ENCODE data around the gene PLXDC2. TPM values are rescaled to one million over a fixed set of nuclear protein-coding genes. Genes with fewer than 3 reads are reported as not detected.

The PLXDC2 gene
- total and polyA plus RNA-seq, 3 experiments from 2014 or later, result 0.15 to 1.5 (median 0.38) TPM

DNA sequence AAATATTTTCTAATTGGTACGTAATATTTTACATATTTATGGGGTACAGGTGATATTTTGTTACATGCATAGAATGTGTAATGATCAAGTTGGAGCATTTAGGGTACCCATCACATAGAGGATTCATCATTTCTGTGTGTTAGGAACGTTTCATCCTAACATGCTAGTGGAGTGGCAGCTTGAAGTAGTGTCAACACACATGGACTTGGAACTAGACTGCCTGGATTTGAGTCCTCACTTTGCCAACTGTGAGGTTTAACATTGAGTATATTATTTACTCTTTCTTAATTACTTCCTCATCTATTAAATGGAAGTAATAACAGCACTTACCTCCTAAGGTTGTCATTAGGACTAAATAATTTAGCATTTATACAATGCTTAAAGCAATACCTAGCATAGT is 241.9 kb downstream of the PLXDC2 start:
- no peak for DNase-seq
- Histone ChIP-seq H3K4me1 (ENCODE audit: insufficient read depth, low read length) (no peaks in the 10 kb centered on the region), H3K9me3 (ENCODE audit: low read length) (no peaks in the 10 kb centered on the region), H3K27me3 (ENCODE audit: insufficient read depth, low read length, poor library complexity, severe bottlenecking) (no peaks in the 10 kb centered on the region), H3K27ac (ENCODE audit: low read depth, low read length) (no peak overlapping the region), H3K4me3 (ENCODE audit: low read length) (no peak overlapping the region), H3K36me3 (ENCODE audit: insufficient read depth, low read length) (no peaks in the 10 kb centered on the region)
- no peaks in the 10 kb centered on the region for H3K27me3 Mint-ChIP-seq
- peaks cover 0 to 1% (median 0%) of the 10 kb centered on the region in 3 donors for H3K36me3 Mint-ChIP-seq
- CTCF ChIA-PET, result no interaction called here
- H3K4me1 Mint-ChIP-seq, result no peaks in the 10 kb centered on the region
- POLR2A ChIA-PET, result no interaction called here
- no peak overlapping the region for H3K4me3 Mint-ChIP-seq
- peaks cover 0 to 29% (median 5%) of the 10 kb centered on the region in 5 donors for H3K9me3 Mint-ChIP-seq
- no peak overlapping the region for H3K27ac Mint-ChIP-seq

DNA sequence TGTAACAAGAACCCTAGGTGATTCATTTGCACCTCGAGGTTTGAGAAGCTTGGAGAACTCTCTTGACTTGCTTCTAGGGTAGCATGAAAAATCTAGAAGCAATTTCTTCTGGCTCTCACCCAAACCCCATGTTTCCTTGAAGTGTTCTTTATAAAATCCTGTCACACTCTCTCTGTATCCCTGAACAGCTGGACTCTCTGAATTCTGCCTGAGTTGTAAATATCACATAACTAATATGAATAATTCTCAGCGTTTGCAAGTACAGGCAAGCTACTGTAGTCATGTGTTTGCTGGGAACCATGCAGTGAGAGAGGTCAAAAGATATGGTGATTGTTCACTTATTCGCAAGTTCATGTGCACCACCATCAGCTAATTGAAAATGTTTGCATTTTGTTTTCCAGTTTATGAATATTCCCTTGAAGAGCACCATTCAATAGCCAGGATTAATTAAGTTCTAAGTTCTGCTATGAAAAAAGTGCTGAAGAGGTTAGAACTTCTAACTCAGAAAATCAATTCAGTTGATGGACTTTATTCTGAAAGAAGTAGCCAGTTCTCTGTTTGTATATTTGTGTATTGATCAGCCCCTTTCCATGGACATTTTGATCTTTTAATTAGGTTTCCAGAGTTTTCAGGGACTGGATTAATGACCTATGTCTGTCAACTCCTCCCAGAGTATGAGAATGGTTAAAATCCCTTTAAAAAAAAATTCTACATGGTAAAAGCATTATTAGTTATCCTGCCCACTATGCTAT is 243.0 kb downstream of the PLXDC2 start:
- POLR2A ChIA-PET, result no interaction called here
- H3K27me3 Mint-ChIP-seq, result no peaks in the 10 kb centered on the region
- CTCF ChIA-PET, result no interaction called here

DNA sequence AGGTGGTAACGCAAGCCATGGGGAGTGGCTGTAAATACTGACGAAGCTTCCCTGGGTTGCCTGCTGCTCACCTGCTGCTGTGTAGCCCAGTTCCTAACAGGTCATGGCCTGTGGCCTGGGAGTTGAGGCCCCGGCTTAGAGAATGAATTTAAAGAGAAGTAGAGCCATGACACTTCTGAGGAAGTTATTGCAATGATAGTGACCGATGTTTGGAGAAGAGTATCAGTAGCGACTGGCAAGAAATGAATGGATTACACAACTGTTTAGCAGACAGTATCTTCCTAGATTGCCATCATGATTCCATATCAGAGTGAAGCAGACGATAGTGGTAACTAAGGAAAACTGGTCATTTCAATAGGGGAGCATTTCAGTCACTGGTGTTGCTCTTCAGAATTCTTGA is 249.6 kb downstream of the PLXDC2 start:
- H3K36me3 Mint-ChIP-seq, result no peaks in the 10 kb centered on the region
- CTCF ChIA-PET, result no interaction called here
- no peak overlapping the region for H3K27ac ChIP-seq (ENCODE audit: low read depth, low read length)
- peaks cover 0 to 36% (median 8%) of the 10 kb centered on the region in 5 donors for H3K9me3 Mint-ChIP-seq
- no peaks in the 10 kb centered on the region for H3K27me3 Mint-ChIP-seq
- H3K27me3 ChIP-seq (ENCODE audit: insufficient read depth, low read length, poor library complexity, severe bottlenecking), result no peaks in the 10 kb centered on the region
- H3K4me3 ChIP-seq (ENCODE audit: low read length), result no peak overlapping the region
- DNase-seq, result no peak
- H3K36me3 ChIP-seq (ENCODE audit: insufficient read depth, low read length), result no peaks in the 10 kb centered on the region
- POLR2A ChIA-PET, result no interaction called here
- no peak overlapping the region for H3K27ac Mint-ChIP-seq
- no peaks in the 10 kb centered on the region for H3K4me1 Mint-ChIP-seq
- H3K4me1 ChIP-seq (ENCODE audit: insufficient read depth, low read length), result no peaks in the 10 kb centered on the region
- H3K9me3 ChIP-seq (ENCODE audit: low read length), result no peaks in the 10 kb centered on the region
- no peak overlapping the region for H3K4me3 Mint-ChIP-seq

More for the DNA sequence above, 243.0 kb downstream of the PLXDC2 start:
- no peak overlapping the region for H3K4me3 Mint-ChIP-seq
- H3K27ac Mint-ChIP-seq, result no peak overlapping the region
- no peaks in the 10 kb centered on the region for H3K27me3 ChIP-seq (ENCODE audit: insufficient read depth, low read length, poor library complexity, severe bottlenecking)
- H3K4me1 ChIP-seq (ENCODE audit: insufficient read depth, low read length), result no peaks in the 10 kb centered on the region
- no peak overlapping the region for H3K27ac ChIP-seq (ENCODE audit: low read depth, low read length)
- H3K36me3 ChIP-seq (ENCODE audit: insufficient read depth, low read length), result no peaks in the 10 kb centered on the region
- no peak overlapping the region for H3K4me3 ChIP-seq (ENCODE audit: low read length)
- no peaks in the 10 kb centered on the region for H3K9me3 ChIP-seq (ENCODE audit: low read length)
- no peak for DNase-seq
- no peaks in the 10 kb centered on the region for H3K4me1 Mint-ChIP-seq
- H3K9me3 Mint-ChIP-seq, result peaks cover 0 to 32% (median under 1%) of the 10 kb centered on the region in 5 donors
- H3K36me3 Mint-ChIP-seq, result peaks cover 0 to under 1% (median 0%) of the 10 kb centered on the region in 3 donors

DNA sequence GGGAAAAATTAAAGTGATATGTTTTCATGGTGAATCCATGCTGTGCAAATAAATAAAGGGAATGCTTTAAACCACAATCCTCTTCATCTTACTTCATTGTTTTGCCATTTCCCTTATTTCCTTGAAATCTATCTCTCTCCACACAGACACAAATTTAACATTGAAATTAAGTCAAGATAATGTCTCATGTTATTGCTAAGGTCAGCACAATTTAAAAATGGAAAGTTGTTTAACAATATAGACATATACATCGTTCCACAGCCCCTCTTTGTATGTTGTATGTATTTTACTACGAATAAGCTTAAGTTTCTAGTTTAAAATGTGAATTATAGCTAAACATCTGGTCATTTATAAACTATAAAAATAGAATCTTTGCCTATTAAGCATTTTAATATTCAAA is 256.9 kb downstream of the PLXDC2 start:
- POLR2A ChIA-PET, result no interaction called here
- CTCF ChIA-PET, result no interaction called here
- Mint-ChIP-seq H3K4me1 (no peaks in the 10 kb centered on the region), H3K27ac (no peak overlapping the region), H3K9me3 (peaks cover 0 to 23% (median 11%) of the 10 kb centered on the region in 5 donors), H3K4me3 (no peak overlapping the region), H3K27me3 (peaks cover 0 to 1% of the 10 kb centered on the region in 2 donors), H3K36me3 (no peaks in the 10 kb centered on the region)
- DNase-seq, result no peak
- H3K4me1 ChIP-seq (ENCODE audit: insufficient read depth, low read length), result no peaks in the 10 kb centered on the region
- H3K36me3 ChIP-seq (ENCODE audit: insufficient read depth, low read length), result no peaks in the 10 kb centered on the region
- H3K9me3 ChIP-seq (ENCODE audit: low read length), result no peaks in the 10 kb centered on the region
- no peak overlapping the region for H3K4me3 ChIP-seq (ENCODE audit: low read length)
- H3K27ac ChIP-seq (ENCODE audit: low read depth, low read length), result no peak overlapping the region
- H3K27me3 ChIP-seq (ENCODE audit: insufficient read depth, low read length, poor library complexity, severe bottlenecking), result no peaks in the 10 kb centered on the region

DNA sequence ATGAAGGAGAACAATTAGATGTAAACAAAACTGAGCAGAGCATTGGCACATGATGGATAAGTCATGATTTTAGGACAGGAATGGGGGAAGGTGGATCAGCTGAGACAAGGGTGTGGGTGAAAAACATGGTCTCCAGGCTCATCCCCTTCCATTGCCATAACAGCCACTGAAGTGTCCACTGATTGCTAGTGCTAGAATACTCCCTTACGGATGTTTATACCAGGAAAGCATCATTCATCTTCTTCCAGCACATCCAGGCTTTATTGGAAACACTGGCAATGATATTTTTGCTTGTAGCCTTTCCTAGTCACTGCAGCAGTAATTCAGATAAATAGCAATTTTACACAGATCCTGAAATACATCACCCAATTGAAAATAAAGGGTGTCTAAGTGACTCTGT is 259.5 kb downstream of the PLXDC2 start:
- no peak for DNase-seq
- H3K4me3 Mint-ChIP-seq, result no peak overlapping the region
- H3K27me3 ChIP-seq (ENCODE audit: insufficient read depth, low read length, poor library complexity, severe bottlenecking), result no peaks in the 10 kb centered on the region
- no peak overlapping the region for H3K27ac Mint-ChIP-seq
- no peaks in the 10 kb centered on the region for H3K36me3 ChIP-seq (ENCODE audit: insufficient read depth, low read length)
- peaks cover 0 to 1% of the 10 kb centered on the region in 2 donors for H3K27me3 Mint-ChIP-seq
- ChIA-PET POLR2A (no interaction called here), CTCF (no interaction called here)
- H3K4me3 ChIP-seq (ENCODE audit: low read length), result no peak overlapping the region
- no peaks in the 10 kb centered on the region for H3K36me3 Mint-ChIP-seq
- H3K4me1 Mint-ChIP-seq, result no peaks in the 10 kb centered on the region
- peaks cover 4 to 22% (median 12%) of the 10 kb centered on the region in 5 donors for H3K9me3 Mint-ChIP-seq
- no peak overlapping the region for H3K27ac ChIP-seq (ENCODE audit: low read depth, low read length)
- no peaks in the 10 kb centered on the region for H3K9me3 ChIP-seq (ENCODE audit: low read length)
- no peaks in the 10 kb centered on the region for H3K4me1 ChIP-seq (ENCODE audit: insufficient read depth, low read length)

DNA sequence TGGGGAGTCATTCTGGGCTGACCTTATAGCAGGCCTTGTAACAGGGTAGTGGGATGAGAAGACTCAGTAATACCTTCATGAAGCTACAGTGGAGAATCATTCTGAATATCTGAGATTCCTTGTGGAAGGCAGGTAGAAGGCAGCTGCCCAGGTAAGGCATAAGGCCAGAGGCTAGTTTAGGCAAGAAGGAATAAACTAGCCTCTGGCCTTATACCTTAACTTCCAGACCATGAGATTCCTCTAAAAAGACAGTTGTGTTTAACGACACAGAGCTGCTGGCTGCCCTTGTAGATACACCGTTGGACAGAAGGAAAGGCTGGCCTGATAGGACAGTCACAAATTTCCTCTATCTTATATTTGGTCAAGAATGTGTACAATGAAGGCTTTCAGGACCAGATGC is 268.2 kb downstream of the PLXDC2 start:
- Mint-ChIP-seq H3K27me3 (no peaks in the 10 kb centered on the region), H3K9me3 (peaks cover 2 to 16% (median 8%) of the 10 kb centered on the region in 5 donors), H3K36me3 (no peaks in the 10 kb centered on the region), H3K4me1 (no peaks in the 10 kb centered on the region), H3K4me3 (no peak overlapping the region), H3K27ac (no peak overlapping the region)
- ChIA-PET POLR2A (no interaction called here), CTCF (no interaction called here)
- Histone ChIP-seq H3K36me3 (ENCODE audit: insufficient read depth, low read length) (no peaks in the 10 kb centered on the region), H3K27ac (ENCODE audit: low read depth, low read length) (no peak overlapping the region), H3K4me3 (ENCODE audit: low read length) (no peak overlapping the region), H3K4me1 (ENCODE audit: insufficient read depth, low read length) (no peaks in the 10 kb centered on the region), H3K27me3 (ENCODE audit: insufficient read depth, low read length, poor library complexity, severe bottlenecking) (no peaks in the 10 kb centered on the region), H3K9me3 (ENCODE audit: low read length) (no peaks in the 10 kb centered on the region)
- DNase-seq, result no peak

DNA sequence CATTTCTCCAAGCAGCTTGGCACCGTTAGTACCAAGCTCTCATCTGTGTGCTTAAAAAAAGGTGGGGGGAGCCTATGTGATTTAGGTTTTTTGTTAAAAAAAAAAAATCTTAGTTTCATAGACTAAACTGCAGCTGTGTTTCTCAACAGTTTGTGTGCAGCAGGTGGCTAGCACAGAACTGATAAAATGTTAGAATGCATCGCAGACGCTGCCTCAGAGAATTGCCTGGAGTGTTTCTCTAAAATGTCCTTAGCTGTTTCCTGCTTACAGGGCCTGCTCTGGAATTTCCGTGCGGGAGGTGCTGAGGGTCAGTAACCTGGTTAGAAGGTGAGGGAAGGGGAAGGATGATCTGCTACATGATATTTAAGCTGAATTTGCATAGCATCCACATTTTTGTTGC is 268.9 kb downstream of the PLXDC2 start:
- H3K4me1 ChIP-seq (ENCODE audit: insufficient read depth, low read length), result no peaks in the 10 kb centered on the region
- no peak for DNase-seq
- no peaks in the 10 kb centered on the region for H3K9me3 ChIP-seq (ENCODE audit: low read length)
- Mint-ChIP-seq H3K27me3 (no peaks in the 10 kb centered on the region), H3K9me3 (peaks cover 0 to 23% (median 4%) of the 10 kb centered on the region in 5 donors), H3K4me1 (no peaks in the 10 kb centered on the region), H3K4me3 (no peak overlapping the region), H3K27ac (no peak overlapping the region), H3K36me3 (no peaks in the 10 kb centered on the region)
- ChIA-PET CTCF (no interaction called here), POLR2A (no interaction called here)
- H3K36me3 ChIP-seq (ENCODE audit: insufficient read depth, low read length), result no peaks in the 10 kb centered on the region
- no peak overlapping the region for H3K4me3 ChIP-seq (ENCODE audit: low read length)
- H3K27me3 ChIP-seq (ENCODE audit: insufficient read depth, low read length, poor library complexity, severe bottlenecking), result no peaks in the 10 kb centered on the region
- no peak overlapping the region for H3K27ac ChIP-seq (ENCODE audit: low read depth, low read length)

DNA sequence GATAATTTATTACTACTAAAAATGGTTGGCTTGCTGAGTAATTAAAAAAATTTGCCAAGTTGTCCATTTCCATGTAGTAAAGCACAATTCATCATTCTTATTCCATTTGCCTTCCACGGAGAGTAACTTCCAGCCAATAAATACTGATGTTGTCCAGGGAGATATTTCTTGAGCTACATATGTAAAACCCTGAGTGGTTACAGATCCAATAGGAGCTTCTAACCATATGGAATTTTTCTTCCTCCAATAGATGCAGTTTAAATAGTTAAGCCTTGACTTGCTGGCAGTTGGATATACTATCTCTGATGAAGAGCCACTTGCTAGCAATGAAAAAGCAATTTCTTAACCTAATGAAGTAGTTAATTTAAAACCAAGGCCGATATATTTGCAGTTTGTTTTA is 271.1 kb downstream of the PLXDC2 start:
- H3K36me3 ChIP-seq (ENCODE audit: insufficient read depth, low read length), result no peaks in the 10 kb centered on the region
- no peak overlapping the region for H3K27ac ChIP-seq (ENCODE audit: low read depth, low read length)
- H3K27me3 ChIP-seq (ENCODE audit: insufficient read depth, low read length, poor library complexity, severe bottlenecking), result no peaks in the 10 kb centered on the region
- no peaks in the 10 kb centered on the region for H3K4me1 ChIP-seq (ENCODE audit: insufficient read depth, low read length)
- Mint-ChIP-seq H3K36me3 (no peaks in the 10 kb centered on the region), H3K27ac (no peak overlapping the region), H3K27me3 (no peaks in the 10 kb centered on the region), H3K4me3 (no peak overlapping the region), H3K4me1 (no peaks in the 10 kb centered on the region), H3K9me3 (peaks cover 0 to 18% (median 2%) of the 10 kb centered on the region in 5 donors)
- DNase-seq, result no peak
- POLR2A ChIA-PET, result no interaction called here
- no peak overlapping the region for H3K4me3 ChIP-seq (ENCODE audit: low read length)
- H3K9me3 ChIP-seq (ENCODE audit: low read length), result no peaks in the 10 kb centered on the region
- CTCF ChIA-PET, result no interaction called here
